Mucosa of gallbladder (tissue), 1 donor: ENCODE results near the gene TMCC1. TPM values are rescaled to one million over a fixed set of nuclear protein-coding genes. Genes with fewer than 3 reads are reported as not detected.
"Not testable (repeated sequence)": the region's sequence is repeated elsewhere in the genome, so short reads cannot be mapped to it uniquely, and the experiment has no call there.

Experiments
- DNase-seq: peaks from one replicate; pipeline ENCODE4 v3.0.0-alpha.2; 2020; ENCODE audit warnings: low spot score
- total RNA-seq: library from RNA; stranded (reverse); gene quantifications from one replicate; pipeline ENCODE4 v1.2.1, GENCODE V29; 2021
- donor health status: DM: no; HTN: no; CAD: no.

The TMCC1 gene
- total RNA-seq, 1 donor from 2014 or later, result 52.9 TPM

DNA sequence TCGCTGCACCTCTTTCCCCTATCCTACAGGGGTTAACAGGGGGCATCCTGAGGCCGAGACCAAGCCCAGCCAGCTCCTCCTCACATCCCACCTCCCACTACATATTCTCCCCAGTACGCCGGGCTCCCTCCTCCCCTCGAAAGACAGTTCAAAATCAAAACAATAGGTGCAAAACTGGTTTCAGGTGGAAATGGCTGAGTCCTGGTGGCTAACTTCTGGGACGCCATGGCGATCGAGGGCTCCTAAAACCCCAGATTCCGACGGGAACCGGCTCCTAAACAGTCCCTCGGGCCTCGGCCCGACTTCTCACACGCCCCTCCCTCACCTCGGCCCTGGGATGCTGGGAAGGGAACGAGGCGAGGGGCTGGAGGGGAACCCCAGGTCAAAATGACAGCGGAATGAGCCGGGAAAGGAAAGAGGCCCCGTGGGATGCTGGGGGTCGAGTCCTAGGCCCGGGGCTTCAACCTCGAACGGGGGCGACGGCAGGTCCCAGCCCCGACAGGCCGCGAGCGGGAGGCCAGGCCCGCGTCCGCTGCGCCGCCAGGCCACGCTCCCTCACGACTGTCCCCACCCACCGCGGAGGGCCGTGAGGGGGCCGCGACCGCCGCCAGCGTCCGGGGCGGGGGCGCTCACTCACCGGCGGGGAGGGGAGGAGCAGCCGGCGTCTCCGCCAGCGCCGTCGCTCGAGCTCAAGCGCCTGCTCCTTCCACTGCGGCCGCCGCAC lies 492 bp downstream of the TMCC1 start:
- no peak for DNase-seq

GRCh38 chr3:129892486-129892856 lies 1.0 kb downstream of the TMCC1 start:
- DNase-seq, result no peak

DNA sequence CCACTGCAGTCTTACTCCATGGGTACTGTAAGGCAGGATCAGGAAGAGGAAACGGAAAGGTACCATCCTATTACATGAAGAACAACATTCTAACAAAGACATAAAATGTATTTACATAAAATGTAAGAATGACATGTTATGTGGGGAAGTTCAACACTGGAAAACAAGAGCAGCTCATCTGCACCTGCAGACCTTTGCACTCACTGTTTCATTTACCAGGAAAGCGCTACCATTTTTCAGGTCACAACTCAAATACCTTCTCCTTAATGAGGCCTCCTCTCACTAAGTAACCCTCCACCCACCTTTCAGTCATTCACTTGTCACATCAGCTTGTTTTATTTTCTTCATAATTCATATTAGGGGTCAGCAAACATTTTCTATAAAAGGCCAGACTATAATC lies 2.6 kb downstream of the TMCC1 start:
- DNase-seq, result no peak

GRCh38 chr3:129890125-129890524 lies 3.4 kb downstream of the TMCC1 start:
- no peak for DNase-seq

- no peak for DNase-seq
These were observed 4.7 kb downstream of the TMCC1 start for GRCh38 chr3:129888771-129889170.

GRCh38 chr3:129881261-129881660 lies 12.2 kb downstream of the TMCC1 start:
- DNase-seq, result no peak

GRCh38 chr3:129878355-129878754 lies 15.2 kb downstream of the TMCC1 start:
- DNase-seq, result no peak

DNA sequence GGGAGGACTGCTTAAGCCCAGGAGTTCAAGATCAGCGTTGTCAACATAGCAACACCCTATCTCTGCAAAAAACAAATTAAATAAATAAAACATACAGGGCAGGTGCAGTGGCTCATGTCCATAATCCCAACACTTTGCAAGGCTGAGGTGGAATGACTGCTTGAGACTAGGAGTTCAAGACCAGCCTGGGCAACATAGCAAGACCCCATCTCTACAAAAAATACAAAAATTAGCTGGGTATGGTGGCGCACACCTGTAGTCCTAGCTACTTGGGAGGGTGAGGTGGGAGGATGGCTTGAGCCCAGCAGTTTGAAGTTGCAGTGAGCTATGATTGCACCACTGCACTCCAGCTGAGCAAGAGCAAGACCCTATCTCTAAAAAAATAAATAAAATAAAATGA lies 19.0 kb downstream of the TMCC1 start:
- not testable (repeated sequence) for DNase-seq

GRCh38 chr3:129868912-129869311 lies 24.6 kb downstream of the TMCC1 start:
- no peak for DNase-seq

DNA sequence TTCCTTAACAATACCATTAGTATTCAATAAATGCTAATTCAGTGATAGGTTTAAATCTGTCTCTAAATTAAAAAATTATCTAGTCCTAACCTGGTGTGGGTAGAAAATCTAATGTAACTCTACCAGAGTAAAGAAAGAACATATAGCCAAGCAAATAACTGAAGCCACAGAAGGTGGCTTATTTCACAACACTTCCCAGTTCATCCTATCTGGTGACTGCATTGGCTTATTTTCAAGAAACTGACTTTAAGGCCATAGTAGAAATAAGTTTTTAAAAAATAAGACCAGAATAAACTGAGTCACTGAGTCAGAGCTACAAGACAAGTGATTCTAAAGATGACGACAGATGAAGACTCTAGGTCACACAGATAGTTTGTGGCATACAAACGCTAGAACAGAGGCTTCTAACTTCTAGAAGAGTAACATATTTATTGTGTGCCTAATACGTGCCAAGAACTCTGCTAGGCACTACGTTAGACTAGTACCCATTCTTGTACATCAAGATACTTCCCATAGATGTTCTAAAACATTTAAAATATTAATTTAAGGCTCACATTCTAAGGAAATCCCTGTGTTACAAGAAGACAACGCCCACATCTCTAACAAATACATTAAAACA lies 25.9 kb downstream of the TMCC1 start:
- DNase-seq, result no peak

DNA sequence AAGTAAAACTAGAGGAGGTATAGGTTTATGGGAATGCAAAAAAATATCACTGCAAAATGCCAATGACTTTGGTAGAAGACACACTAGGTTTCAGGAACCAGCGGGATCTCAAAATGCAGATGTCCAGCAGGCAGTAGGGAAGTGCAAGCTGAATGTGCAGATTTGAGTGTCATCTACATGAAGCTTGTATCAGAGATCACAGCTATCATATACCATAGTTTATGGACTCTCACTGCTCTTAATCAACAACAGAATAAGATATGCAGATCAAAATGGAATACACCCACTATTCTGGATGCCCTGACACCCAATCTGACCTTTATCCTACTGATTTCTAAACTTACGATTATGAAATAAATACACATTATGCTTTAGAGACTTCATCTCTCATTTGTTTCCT lies 27.7 kb downstream of the TMCC1 start:
- DNase-seq, result no peak

DNA sequence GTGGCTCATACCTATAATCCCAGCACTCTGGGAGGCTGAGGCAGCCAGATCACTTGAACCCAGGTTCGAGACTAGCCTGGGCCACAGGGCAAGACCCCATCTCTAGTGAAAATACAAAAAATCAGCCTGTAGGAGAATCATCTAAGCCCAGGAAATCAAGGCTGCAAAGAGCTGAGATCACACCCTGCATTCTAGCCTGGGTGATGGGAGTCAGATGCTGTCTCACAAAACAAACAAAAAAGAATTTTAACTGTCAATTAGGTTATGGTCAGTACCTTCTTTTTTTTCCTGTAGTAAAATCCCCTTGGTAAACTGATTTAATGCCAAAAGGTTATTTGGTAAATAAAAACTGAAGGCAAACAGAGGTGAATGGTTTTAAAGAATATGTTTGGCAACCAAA lies 29.0 kb downstream of the TMCC1 start:
- DNase-seq, result no peak

GRCh38 chr3:129859272-129859671 lies 34.2 kb downstream of the TMCC1 start:
- no peak for DNase-seq

- DNase-seq, result no peak
These were observed 35.6 kb downstream of the TMCC1 start for GRCh38 chr3:129857899-129858298.

DNA sequence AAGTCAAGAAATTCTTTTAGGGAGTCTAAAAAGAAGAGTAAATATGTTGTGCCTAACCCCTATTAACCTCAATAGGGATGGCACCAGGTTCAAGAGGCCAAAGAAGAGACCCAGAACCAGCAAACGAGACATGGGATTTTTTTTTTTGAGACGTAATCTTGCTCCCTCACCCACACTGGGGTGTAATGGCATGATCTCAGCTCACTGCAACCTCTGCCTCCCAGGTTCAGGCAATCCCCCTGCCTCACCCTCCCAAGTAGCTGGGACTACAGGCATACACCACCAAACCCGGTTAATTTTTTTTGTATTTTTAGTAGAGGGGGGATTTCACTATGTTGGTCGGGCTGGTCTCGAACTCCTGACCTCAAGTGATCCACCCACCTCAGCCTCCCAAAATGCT lies 36.7 kb downstream of the TMCC1 start:
- not testable (repeated sequence) for DNase-seq

GRCh38 chr3:129855832-129856419 lies 37.6 kb downstream of the TMCC1 start:
- no peak for DNase-seq

DNA sequence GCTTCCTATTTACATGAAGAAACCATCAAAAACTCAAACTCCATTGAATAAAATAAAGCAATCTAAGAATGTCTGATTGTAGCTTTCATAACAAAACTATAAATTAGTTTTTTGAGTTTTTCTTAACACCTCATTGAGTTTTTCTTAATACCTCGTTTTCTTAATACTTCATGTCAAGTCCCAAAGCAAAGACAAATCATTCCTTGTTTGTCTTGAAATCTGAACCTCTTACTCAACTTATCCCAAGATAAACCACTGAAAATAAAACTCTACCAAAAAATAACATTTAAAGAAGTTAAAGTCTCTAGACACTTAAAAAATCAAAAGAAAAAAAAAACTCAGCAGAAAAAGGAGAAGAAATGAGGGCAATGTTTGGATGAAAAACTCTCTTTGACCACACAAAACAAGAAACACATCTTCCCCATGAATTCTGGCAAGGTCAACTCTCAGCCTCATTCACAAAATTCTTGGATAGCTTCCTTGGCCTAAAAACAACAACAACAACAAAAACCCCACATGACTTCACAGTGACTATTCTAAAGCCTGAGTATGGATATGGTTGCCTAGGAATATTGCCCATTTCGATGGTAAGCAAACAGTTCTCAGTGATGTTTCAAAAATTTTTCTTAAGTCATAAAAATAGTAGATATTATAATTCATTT lies 38.2 kb downstream of the TMCC1 start:
- no peak for DNase-seq

GRCh38 chr3:129854460-129854859 lies 39.1 kb downstream of the TMCC1 start:
- DNase-seq, result no peak

DNA sequence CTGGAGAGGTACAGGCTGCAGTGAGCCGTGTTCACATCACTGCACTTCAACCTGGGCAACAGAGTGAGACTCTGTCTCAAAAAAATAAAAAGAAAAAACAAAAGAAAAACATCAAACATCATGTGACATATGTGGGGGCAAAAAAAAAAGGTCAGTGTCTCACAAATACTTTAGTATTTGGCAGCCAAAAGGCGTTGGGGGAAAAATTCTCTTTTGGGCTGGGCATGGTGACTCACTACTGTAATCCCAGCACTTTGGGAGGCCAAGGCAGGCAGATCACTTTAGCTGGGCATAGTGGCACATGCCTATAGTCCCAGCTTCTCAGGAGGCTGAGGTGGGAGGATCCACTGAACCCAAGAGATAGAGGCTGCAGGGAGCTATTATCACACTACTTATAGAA lies 47.6 kb downstream of the TMCC1 start:
- DNase-seq, result no peak

- DNase-seq, result no peak
These were observed 52.7 kb downstream of the TMCC1 start for GRCh38 chr3:129840707-129841360.

GRCh38 chr3:129838086-129838485 lies 55.4 kb downstream of the TMCC1 start:
- no peak for DNase-seq

- no peak for DNase-seq
These were observed 56.4 kb downstream of the TMCC1 start for GRCh38 chr3:129837065-129837642.
